Progenitor cell of endocrine pancreas (in vitro differentiated cells): ENCODE data around the gene SNTB2. TPM values are rescaled to one million over a fixed set of nuclear protein-coding genes. Genes with fewer than 3 reads are reported as not detected.

ENCODE experiments used
- DNase-seq: peaks from one replicate; pipeline ENCODE4 v3.0.0; 2021; ENCODE audit warnings: low spot score; ENCODE audit not compliant: unreplicated experiment
- H3K27ac Mint-ChIP-seq: 2 replicates; pipeline ENCODE4 v1.8.0; 2021; ENCODE audit warnings: mild to moderate bottlenecking, moderate library complexity, mixed read lengths
- H3K27me3 Mint-ChIP-seq: 2 replicates; pipeline ENCODE4 v1.8.0; 2021; ENCODE audit warnings: mixed read lengths
- H3K36me3 Mint-ChIP-seq: 2 replicates; pipeline ENCODE4 v1.8.0; 2022; ENCODE audit warnings: mixed read lengths; ENCODE audit not compliant: insufficient read depth
- H3K4me1 Mint-ChIP-seq: 2 replicates; pipeline ENCODE4 v1.8.0; 2021; ENCODE audit warnings: low read depth, mixed read lengths
- H3K4me3 Mint-ChIP-seq: 2 replicates; pipeline ENCODE4 v1.8.0; 2021; ENCODE audit warnings: low read depth, mild to moderate bottlenecking, moderate library complexity, mixed read lengths
- H3K9me3 Mint-ChIP-seq: 2 replicates; pipeline ENCODE4 v1.8.0; 2021; ENCODE audit warnings: low read depth, mixed read lengths
- total RNA-seq: library from RNA; stranded (reverse); gene quantifications from 2 replicates; pipeline ENCODE4 v1.2.1, GENCODE V29; 2021
- TF ChIP-seq, protein P1 (sequence below): fragments of 200-600 bp; sonication (generic); IDR thresholded peaks from one replicate; pipeline ENCODE4 v1.5.0; 2021; ENCODE audit warnings: antibody characterized with exemption, mild to moderate bottlenecking; ENCODE audit not compliant: unreplicated experiment

Gene SNTB2
- total RNA-seq, 1 donor from 2014 or later, result 40.9 TPM

DNA sequence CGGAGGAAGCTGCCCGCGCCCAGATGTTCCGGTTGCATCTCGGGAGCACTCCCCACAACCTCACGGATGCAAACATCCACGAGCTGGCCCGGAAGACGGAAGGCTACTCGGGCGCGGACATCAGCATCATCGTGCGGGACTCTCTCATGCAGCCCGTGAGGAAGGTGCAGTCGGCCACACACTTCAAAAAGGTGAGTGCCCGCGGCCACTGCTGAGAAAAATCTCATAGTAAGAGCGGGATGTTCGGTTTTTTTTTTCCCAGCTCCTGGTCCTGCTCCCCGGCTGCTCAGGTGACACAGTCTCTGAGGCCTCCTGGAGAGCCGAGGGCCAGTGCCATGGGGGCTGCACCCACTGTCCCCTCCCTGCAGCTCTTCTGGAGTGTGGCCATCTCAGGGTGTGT lies 134.1 kb downstream of the SNTB2 start:
- Mint-ChIP-seq H3K4me1 (no peaks in the 10 kb centered on the region), H3K27ac (peak overlapping the region; percentile 65), H3K27me3 (no peaks in the 10 kb centered on the region), H3K4me3 (no peak overlapping the region), H3K36me3 (peaks cover 21% of the 10 kb centered on the region), H3K9me3 (no peaks in the 10 kb centered on the region)
- TF ChIP-seq, protein P1, sequence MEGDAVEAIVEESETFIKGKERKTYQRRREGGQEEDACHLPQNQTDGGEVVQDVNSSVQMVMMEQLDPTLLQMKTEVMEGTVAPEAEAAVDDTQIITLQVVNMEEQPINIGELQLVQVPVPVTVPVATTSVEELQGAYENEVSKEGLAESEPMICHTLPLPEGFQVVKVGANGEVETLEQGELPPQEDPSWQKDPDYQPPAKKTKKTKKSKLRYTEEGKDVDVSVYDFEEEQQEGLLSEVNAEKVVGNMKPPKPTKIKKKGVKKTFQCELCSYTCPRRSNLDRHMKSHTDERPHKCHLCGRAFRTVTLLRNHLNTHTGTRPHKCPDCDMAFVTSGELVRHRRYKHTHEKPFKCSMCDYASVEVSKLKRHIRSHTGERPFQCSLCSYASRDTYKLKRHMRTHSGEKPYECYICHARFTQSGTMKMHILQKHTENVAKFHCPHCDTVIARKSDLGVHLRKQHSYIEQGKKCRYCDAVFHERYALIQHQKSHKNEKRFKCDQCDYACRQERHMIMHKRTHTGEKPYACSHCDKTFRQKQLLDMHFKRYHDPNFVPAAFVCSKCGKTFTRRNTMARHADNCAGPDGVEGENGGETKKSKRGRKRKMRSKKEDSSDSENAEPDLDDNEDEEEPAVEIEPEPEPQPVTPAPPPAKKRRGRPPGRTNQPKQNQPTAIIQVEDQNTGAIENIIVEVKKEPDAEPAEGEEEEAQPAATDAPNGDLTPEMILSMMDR, result no peak
- DNase-seq, result no peak

DNA sequence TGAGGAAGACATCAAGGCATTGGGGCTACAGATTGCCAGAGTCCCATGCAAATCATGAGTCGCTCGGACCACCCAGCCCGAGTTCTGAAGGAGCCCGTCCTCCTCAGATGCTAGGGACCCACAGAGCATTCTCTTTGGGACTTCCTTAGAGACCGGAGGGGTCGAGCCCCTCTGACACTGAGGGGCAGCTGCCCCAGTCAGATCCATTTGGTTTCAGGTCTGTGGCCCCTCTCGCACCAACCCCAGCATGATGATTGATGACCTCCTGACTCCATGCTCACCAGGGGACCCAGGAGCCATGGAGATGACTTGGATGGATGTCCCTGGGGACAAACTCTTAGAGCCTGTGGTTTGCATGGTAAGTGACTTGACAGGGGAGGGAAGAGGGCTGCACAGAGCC lies 135.4 kb downstream of the SNTB2 start:
- Mint-ChIP-seq H3K4me3 (no peak overlapping the region), H3K4me1 (peaks cover 4% of the 10 kb centered on the region), H3K9me3 (no peaks in the 10 kb centered on the region), H3K27ac (no peak overlapping the region), H3K36me3 (peaks cover 23% of the 10 kb centered on the region), H3K27me3 (no peaks in the 10 kb centered on the region)
- TF ChIP-seq, protein P1, result no peak
- DNase-seq, result no peak

- TF ChIP-seq, protein P1, result no peak
- Mint-ChIP-seq H3K4me3 (no peak overlapping the region), H3K36me3 (peaks cover 25% of the 10 kb centered on the region), H3K4me1 (peaks cover 4% of the 10 kb centered on the region), H3K27ac (no peak overlapping the region), H3K9me3 (no peaks in the 10 kb centered on the region), H3K27me3 (no peaks in the 10 kb centered on the region)
- DNase-seq, result no peak
Measured at GRCh38 chr16:69323415-69323814, 136.5 kb downstream of the SNTB2 start.

GRCh38 chr16:69324013-69324531 lies 137.1 kb downstream of the SNTB2 start:
- H3K27me3 Mint-ChIP-seq, result no peaks in the 10 kb centered on the region
- TF ChIP-seq, protein P1, result no peak
- H3K27ac Mint-ChIP-seq, result no peak overlapping the region
- H3K4me1 Mint-ChIP-seq, result peaks cover 8% of the 10 kb centered on the region
- peaks cover 26% of the 10 kb centered on the region for H3K36me3 Mint-ChIP-seq
- no peak overlapping the region for H3K4me3 Mint-ChIP-seq
- DNase-seq, result no peak
- H3K9me3 Mint-ChIP-seq, result no peaks in the 10 kb centered on the region

DNA sequence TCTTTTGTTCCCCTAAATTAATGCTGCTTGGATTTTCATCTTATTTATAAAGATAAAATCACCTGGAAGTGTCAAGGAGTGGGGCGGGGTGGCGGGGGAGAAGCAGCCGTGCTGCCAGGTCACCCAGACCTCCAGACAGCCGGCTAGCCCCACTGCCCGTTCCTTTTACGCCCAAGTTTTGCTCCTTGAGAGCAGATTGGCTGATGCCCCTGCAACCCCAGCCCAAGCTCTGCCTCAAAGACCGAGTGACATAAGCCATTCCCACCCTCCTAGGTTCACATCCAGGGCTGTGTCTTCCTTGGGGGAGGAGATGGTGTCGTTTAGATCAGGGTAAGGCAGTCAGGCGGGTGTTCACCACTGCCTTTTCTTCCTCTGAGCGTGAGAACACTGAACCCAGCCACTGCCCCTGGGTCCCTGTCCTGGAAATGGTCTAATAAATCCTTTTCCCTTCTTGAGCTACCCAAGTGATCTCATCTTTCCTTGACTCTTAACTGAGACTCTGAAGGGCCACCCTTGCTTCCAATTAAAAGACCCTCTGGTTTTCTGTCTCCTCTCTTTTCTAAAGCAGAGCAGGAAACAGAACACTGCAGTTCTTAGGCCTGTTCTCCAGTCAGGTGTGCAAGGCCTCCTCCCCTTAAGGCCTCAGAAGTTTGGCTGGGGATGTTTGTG lies 137.8 kb downstream of the SNTB2 start:
- H3K4me1 Mint-ChIP-seq, result peaks cover 12% of the 10 kb centered on the region
- H3K4me3 Mint-ChIP-seq, result no peak overlapping the region
- H3K36me3 Mint-ChIP-seq, result peaks cover 24% of the 10 kb centered on the region
- H3K9me3 Mint-ChIP-seq, result no peaks in the 10 kb centered on the region
- DNase-seq, result no peak
- H3K27ac Mint-ChIP-seq, result no peak overlapping the region
- TF ChIP-seq, protein P1, result no peak
- no peaks in the 10 kb centered on the region for H3K27me3 Mint-ChIP-seq
